Neutrophil (primary cell): ENCODE measurements around the gene SLC16A5.

Experiments
- H3K27ac ChIP-seq: fragments of 200-600 bp; sonication (generic); 2 replicates; pipeline ENCODE4 v1.5.1; 2016; ENCODE audit warnings: mild to moderate bottlenecking, moderate library complexity
- H3K27me3 ChIP-seq: fragments of 200-600 bp; sonication (generic); 2 replicates; pipeline ENCODE4 v1.6.0; 2016; ENCODE audit warnings: mild to moderate bottlenecking
- H3K36me3 ChIP-seq: fragments of 200-600 bp; sonication (generic); 2 replicates; pipeline ENCODE4 v1.5.1; 2017
- H3K4me1 ChIP-seq, 2 experiments: fragments of 200-600 bp in 1 of 2; sonication (generic) in 1 of 2; 1 replicate in 1 of 2; 2 replicates in 1 of 2; pipeline versions ENCODE4 v1.5.1 to v1.6.1; 2013 to 2016; ENCODE audit warnings: low read depth in 1 of 2, low read length in 1 of 2, mild to moderate bottlenecking in 1 of 2, moderate library complexity in 1 of 2; ENCODE audit not compliant: control insufficient read depth in 1 of 2, insufficient read depth in 1 of 2
- H3K4me3 ChIP-seq, 2 experiments: fragments of 200-600 bp in 1 of 2; sonication (generic) in 1 of 2; 1 replicate in 1 of 2; 2 replicates in 1 of 2; pipeline ENCODE4 v1.5.1; 2013 to 2016; ENCODE audit warnings: low read depth in 1 of 2, low read length in 1 of 2, mild to moderate bottlenecking in 1 of 2, moderate library complexity in 1 of 2
- H3K9me3 ChIP-seq: fragments of 200-600 bp; sonication (generic); 2 replicates; pipeline ENCODE4 v1.5.1; 2016
- TF ChIP-seq, protein P1 (sequence below): fragments of 200-600 bp; sonication (generic); IDR thresholded peaks from 2 replicates; pipeline ENCODE4 v1.5.1; 2016; ENCODE audit warnings: antibody characterized with exemption

The SLC16A5 gene

DNA sequence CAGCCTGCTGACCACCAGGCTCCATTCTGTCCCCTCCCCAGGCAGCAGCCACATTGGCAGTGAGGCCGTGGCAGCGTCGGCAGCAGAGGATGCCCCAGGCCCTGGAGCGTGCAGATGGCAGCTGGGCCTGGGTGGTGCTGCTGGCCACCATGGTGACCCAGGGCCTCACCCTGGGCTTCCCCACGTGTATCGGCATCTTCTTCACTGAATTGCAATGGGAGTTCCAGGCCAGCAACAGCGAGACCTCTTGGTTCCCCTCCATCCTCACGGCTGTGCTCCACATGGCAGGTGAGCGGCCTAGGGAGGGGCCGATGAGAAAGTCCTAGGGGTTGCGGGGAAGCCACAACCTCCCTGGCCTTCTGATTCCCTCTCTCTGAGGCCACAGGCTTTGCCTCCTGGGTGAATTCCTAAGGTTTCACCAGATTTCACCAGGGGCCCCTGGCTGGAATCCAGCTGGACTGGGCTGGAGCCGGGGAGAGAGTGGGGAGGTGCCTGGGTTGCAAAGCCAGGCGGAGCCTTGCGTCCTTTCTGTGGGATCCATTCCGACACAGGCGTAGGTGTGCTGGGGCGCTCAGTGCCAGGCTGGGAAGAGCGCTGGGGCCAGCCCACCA lies 5.9 kb downstream of the SLC16A5 start:
- TF ChIP-seq, protein P1, sequence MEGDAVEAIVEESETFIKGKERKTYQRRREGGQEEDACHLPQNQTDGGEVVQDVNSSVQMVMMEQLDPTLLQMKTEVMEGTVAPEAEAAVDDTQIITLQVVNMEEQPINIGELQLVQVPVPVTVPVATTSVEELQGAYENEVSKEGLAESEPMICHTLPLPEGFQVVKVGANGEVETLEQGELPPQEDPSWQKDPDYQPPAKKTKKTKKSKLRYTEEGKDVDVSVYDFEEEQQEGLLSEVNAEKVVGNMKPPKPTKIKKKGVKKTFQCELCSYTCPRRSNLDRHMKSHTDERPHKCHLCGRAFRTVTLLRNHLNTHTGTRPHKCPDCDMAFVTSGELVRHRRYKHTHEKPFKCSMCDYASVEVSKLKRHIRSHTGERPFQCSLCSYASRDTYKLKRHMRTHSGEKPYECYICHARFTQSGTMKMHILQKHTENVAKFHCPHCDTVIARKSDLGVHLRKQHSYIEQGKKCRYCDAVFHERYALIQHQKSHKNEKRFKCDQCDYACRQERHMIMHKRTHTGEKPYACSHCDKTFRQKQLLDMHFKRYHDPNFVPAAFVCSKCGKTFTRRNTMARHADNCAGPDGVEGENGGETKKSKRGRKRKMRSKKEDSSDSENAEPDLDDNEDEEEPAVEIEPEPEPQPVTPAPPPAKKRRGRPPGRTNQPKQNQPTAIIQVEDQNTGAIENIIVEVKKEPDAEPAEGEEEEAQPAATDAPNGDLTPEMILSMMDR: no peak
- Histone ChIP-seq H3K9me3 (no peaks in the 10 kb centered on the region), H3K27ac (peak overlapping the region; percentile 98), H3K36me3 (peaks cover 24% of the 10 kb centered on the region), H3K27me3 (no peaks in the 10 kb centered on the region), H3K4me1 (peaks cover 81 to 85% of the 10 kb centered on the region in 2 experiments), H3K4me3 (peak overlapping the region in 1 of 2 experiments; percentile 42)

DNA sequence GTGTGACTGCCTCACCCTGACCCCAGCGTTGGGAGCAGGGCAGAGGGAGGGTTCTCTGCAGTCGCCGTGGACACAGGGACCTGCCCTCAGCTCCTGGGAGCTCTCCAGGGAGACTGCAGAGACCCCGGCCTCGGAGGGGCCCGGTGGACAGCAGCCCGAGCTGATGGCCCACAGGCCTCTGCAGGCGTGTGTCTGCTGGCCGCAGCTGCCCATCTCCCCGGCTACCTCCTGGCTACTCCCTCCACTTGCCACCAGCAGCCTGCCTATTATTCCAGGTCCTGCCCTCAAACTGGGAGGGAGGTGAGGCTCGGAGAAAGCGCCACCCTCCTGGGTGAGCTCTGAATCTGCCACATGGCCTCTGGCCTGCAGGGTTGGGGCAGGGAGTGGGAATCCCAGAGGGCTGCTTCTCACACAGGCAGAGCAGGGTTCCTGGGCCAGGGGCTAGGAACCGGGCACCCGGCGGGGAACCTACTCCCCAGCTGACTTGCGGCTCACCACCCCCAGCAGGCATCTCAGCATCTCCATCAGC lies 7.2 kb downstream of the SLC16A5 start:
- Histone ChIP-seq H3K4me3 (peak overlapping the region in 1 of 2 experiments; percentile 39), H3K36me3 (peaks cover 37% of the 10 kb centered on the region), H3K27ac (peak overlapping the region; percentile 98), H3K4me1 (peaks cover 68 to 73% of the 10 kb centered on the region in 2 experiments), H3K27me3 (no peaks in the 10 kb centered on the region), H3K9me3 (no peaks in the 10 kb centered on the region)
- TF ChIP-seq, protein P1: no peak

DNA sequence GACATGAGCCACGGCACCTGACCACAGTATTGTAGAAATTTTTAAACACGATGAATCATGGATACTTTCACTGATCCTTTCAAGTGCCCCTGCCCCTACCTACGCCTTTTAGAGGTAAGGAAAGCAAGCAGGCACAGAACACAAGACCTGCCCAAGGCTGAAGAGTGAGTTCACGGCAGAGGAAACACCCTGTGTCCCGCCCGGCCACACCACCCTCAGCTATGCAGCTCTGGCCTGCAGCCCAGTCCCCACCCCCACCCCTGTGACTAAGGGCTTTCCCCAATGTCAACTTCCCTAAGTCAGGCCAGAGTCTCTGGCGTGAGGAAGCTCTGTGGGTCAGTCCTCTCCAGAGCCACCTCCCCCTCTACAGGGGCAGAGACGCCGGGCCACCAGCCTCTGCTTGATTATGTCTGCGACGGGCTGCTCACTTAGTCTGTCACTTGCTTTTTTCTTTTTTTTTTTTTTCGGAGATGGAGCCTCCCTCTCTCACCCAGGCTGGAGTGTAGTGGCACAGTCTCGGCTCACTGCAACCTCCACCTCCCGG lies 8.4 kb downstream of the SLC16A5 start:
- TF ChIP-seq, protein P1: peak; percentile 29
- Histone ChIP-seq H3K9me3 (no peaks in the 10 kb centered on the region), H3K4me1 (peaks cover 57 to 61% of the 10 kb centered on the region in 2 experiments), H3K4me3 (peak overlapping the region; percentile 39 to 47), H3K27ac (peak overlapping the region; percentile 98), H3K36me3 (peaks cover 48% of the 10 kb centered on the region), H3K27me3 (no peaks in the 10 kb centered on the region)

DNA sequence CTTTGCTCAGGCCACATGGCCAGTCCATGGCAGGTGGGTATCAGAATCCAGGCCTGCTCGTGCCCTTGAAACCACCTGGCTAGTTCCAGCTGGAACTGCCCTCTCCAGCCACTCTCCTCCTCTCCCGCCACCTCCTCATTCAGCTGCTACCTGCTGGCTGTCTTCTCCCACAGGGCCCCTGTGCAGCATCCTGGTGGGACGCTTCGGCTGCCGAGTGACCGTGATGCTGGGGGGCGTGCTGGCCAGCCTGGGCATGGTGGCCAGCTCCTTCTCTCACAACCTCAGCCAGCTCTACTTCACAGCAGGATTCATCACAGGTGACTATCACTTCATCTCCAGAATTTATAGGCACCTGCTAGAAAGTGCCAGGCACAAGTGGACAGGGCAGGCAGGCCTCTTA lies 10.1 kb downstream of the SLC16A5 start:
- TF ChIP-seq, protein P1: no peak
- H3K4me3 ChIP-seq: no peak overlapping the region
- peaks cover 51 to 58% of the 10 kb centered on the region in 2 experiments for H3K4me1 ChIP-seq
- peak overlapping the region; percentile 98 for H3K27ac ChIP-seq
- no peaks in the 10 kb centered on the region for H3K9me3 ChIP-seq
- peaks cover 48% of the 10 kb centered on the region for H3K36me3 ChIP-seq
- H3K27me3 ChIP-seq: no peaks in the 10 kb centered on the region

DNA sequence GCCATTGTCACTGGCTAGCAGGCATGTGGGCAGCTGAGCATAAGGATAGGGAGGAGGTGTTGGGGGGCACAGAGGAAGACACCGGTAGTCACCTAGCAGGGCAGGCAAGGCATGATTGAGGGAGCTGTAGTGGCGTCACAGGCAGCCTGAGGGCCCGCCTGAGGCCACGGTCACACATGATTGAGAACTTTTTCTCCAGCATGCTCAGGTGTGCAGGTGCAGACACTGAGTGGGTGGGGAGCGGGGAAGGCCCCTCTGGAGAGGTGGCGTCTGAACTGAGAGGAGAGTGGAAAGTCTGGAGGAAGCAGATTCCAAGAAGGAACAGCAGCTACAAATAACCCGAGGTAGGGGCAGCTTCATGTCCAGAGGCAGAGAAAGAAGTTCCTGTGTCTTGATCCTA lies 11.1 kb downstream of the SLC16A5 start:
- H3K4me1 ChIP-seq: peaks cover 41 to 48% of the 10 kb centered on the region in 2 experiments

More for the DNA sequence above, 11.1 kb downstream of the SLC16A5 start:
- Histone ChIP-seq H3K9me3 (no peaks in the 10 kb centered on the region), H3K36me3 (peaks cover 50% of the 10 kb centered on the region), H3K27ac (peak overlapping the region; percentile 98), H3K4me3 (no peak overlapping the region), H3K27me3 (no peaks in the 10 kb centered on the region)
- TF ChIP-seq, protein P1: no peak
